GM12878 (cell line): Measurements from ENCODE around the gene SASH1. TPM values are rescaled to one million over a fixed set of nuclear protein-coding genes. Genes with fewer than 3 reads are reported as not detected.

Experiments used
- ATF7 ChIP-seq: fragments of 450-650 bp; IDR thresholded peaks from 2 replicates; pipeline ENCODE4 v1.6.1; 2016; ENCODE audit warnings: low read depth, mild to moderate bottlenecking
- CEBPZ ChIP-seq: fragments of 150-350 bp; IDR thresholded peaks from 2 replicates; pipeline ENCODE4 v1.6.1; 2016; ENCODE audit warnings: low read depth, low read length
- EGR1 ChIP-seq, 2 experiments: IDR thresholded peaks; 1 replicate in 1 of 2; 2 replicates in 1 of 2; pipeline ENCODE4 v1.6.1; 2011 to 2012; ENCODE audit warnings: low read depth in 2 of 2, low read length in 2 of 2, borderline replicate concordance in 1 of 2, mild to moderate bottlenecking in 1 of 2, moderate library complexity in 1 of 2
- ETV6 ChIP-seq, 2 experiments: fragments of 450-650 bp in 1 of 2; IDR thresholded peaks in 1 of 2; conservative IDR thresholded peaks in 1 of 2; 2 replicates each; pipeline ENCODE4 v1.6.1; 2014; ENCODE audit warnings: antibody characterized with exemption in 1 of 2, borderline replicate concordance in 1 of 2, low read depth in 1 of 2, mild to moderate bottlenecking in 1 of 2, moderate library complexity in 1 of 2
- JUND ChIP-seq: IDR thresholded peaks from 2 replicates; pipeline ENCODE4 v1.6.1; 2012; ENCODE audit warnings: low read depth, mild to moderate bottlenecking, low read length, improper control_type of control experiment, moderate library complexity
- NFXL1 ChIP-seq: fragments of 450-650 bp; IDR thresholded peaks from 2 replicates; pipeline ENCODE4 v1.6.1; 2017; ENCODE audit warnings: antibody characterized with exemption, mild to moderate bottlenecking, borderline replicate concordance
- PAX5 ChIP-seq: IDR thresholded peaks from 2 replicates; pipeline ENCODE4 v1.6.1; 2011; ENCODE audit warnings: low read depth, low read length, borderline replicate concordance
- PAX8 ChIP-seq: fragments of 450-650 bp; IDR thresholded peaks from 2 replicates; pipeline ENCODE4 v1.6.1; 2017; ENCODE audit warnings: mild to moderate bottlenecking, moderate library complexity
- SIN3A ChIP-seq: IDR thresholded peaks from 2 replicates; pipeline ENCODE4 v1.6.1; 2012; ENCODE audit warnings: low read depth, low read length, improper control_type of control experiment
- TAF1 ChIP-seq: IDR thresholded peaks from 2 replicates; pipeline ENCODE4 v1.6.1; 2011; ENCODE audit warnings: mild to moderate bottlenecking, low read depth, low read length, borderline replicate concordance
- polyA plus RNA-seq, 11 experiments: library from polyadenylated mRNA; depleted of rRNA in 4 of 11; unstranded in 6 of 11; stranded (reverse) in 5 of 11; fragments of >200 nt; fragmentation: Nextera tagmentation in 4 of 11; fragmentation: Illumina TruSeq in 1 of 11; extraction: Ambion mirVana in 4 of 11; extraction: Trizol in 1 of 11; gene quantifications; 1 replicate in 1 of 11; 2 replicates in 10 of 11; pipeline versions ENCODE4 v1.2.1 to v1.2.3, GENCODE V29; 2011 to 2016; ENCODE audit warnings: inconsistent platforms in 2 of 11, missing spikeins in 2 of 11, low read depth in 1 of 11
- total RNA-seq, 4 experiments: library from RNA; depleted of rRNA in 3 of 4; stranded (reverse); fragments of >200 nt in 3 of 4; fragmentation: Illumina TruSeq in 1 of 4; extraction: Trizol in 1 of 4; gene quantifications; 2 replicates each; pipeline versions ENCODE4 v1.2.1 to v1.2.3, GENCODE V29; 2013 to 2021
- TF ChIP-seq, protein P1 (sequence below): IDR thresholded peaks from 2 replicates; pipeline ENCODE4 v1.6.1; 2011; ENCODE audit warnings: low read depth, low read length, improper control_type of control experiment, borderline replicate concordance
- TF ChIP-seq, protein P2 (sequence below): fragments of 450-650 bp; IDR thresholded peaks from 2 replicates; pipeline ENCODE4 v1.6.1; 2017; ENCODE audit warnings: mild to moderate bottlenecking

SASH1 gene
- total and polyA plus RNA-seq, 10 of the 15 experiments (the other 5 are each of a cell fraction or from before 2014, with no cell fraction given): 0.01 to 0.73 (median 0.14) TPM; not detected in 4

DNA sequence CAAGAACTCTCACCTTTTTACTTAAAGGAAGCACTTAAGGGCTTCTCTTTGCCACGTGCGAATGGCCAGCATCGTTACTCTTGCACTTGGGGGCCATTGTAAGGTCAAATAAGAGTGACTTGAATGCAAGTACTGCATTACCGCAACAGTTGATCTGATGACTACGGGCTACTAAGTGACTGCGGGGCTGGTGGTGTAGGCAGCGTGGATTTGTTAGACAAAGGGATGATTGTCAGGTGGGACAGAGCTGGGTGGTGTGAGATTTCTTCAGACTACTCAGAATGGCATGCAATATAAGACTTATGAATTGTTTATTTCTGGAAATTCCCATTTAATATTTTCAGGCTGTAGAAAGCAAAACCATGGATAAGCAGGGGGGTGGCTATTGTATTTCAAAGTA lies 204.5 kb downstream of the SASH1 start (continued):
- TF ChIP-seq NFXL1 (no peak), JUND (no peak), ETV6 (conservative IDR thresholded peaks at IDR 0.05 in 1 of 2, IDR thresholded peaks at IDR 0.05 in 1 of 2; ENCODE audit: borderline replicate concordance in 1 of 2, low read depth in 1 of 2) (no peak), ATF7 (no peak), CEBPZ (no peak), EGR1 (IDR thresholded peaks at IDR 0.05; ENCODE audit: borderline replicate concordance in 1 of 2, low read depth in 2 of 2, low read length in 2 of 2) (no peak), TAF1 (no peak), PAX5 (no peak), PAX8 (no peak), SIN3A (no peak)
- TF ChIP-seq, protein P1, sequence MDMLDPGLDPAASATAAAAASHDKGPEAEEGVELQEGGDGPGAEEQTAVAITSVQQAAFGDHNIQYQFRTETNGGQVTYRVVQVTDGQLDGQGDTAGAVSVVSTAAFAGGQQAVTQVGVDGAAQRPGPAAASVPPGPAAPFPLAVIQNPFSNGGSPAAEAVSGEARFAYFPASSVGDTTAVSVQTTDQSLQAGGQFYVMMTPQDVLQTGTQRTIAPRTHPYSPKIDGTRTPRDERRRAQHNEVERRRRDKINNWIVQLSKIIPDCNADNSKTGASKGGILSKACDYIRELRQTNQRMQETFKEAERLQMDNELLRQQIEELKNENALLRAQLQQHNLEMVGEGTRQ: no peak
- TF ChIP-seq, protein P2, sequence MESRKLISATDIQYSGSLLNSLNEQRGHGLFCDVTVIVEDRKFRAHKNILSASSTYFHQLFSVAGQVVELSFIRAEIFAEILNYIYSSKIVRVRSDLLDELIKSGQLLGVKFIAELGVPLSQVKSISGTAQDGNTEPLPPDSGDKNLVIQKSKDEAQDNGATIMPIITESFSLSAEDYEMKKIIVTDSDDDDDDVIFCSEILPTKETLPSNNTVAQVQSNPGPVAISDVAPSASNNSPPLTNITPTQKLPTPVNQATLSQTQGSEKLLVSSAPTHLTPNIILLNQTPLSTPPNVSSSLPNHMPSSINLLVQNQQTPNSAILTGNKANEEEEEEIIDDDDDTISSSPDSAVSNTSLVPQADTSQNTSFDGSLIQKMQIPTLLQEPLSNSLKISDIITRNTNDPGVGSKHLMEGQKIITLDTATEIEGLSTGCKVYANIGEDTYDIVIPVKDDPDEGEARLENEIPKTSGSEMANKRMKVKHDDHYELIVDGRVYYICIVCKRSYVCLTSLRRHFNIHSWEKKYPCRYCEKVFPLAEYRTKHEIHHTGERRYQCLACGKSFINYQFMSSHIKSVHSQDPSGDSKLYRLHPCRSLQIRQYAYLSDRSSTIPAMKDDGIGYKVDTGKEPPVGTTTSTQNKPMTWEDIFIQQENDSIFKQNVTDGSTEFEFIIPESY: no peak
- TF ChIP-seq, all 136 proteins: peak for 0
